ENCODE data around the gene DIRAS2. TPM values are rescaled to one million over a fixed set of nuclear protein-coding genes. Genes with fewer than 3 reads are reported as not detected.

DIRAS2 gene
- total RNA-seq, 6 experiments from 2014 or later, result not detected

DNA sequence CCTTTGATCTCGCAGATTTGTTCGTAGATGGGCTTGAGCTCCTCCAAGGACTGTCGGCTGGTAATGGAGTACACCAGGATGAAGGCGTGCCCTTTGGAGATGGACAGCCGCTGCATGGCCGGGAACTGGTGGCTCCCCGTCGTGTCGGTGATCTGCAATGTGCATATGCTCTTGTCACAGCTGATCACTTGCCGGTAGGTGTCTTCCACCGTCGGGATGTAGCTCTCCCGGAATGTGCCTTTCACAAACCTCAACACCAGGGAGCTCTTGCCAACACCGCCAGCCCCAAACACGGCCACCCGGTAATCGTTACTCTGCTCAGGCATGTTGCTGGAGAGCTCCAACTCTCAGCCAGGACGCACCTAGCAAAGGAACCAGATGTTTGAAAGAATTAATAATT is 29.1 kb downstream of the DIRAS2 start:
- no peak overlapping the region for H3K27ac Mint-ChIP-seq
- H3K36me3 Mint-ChIP-seq (ENCODE audit: low read depth), result no peaks in the 10 kb centered on the region
- H3K4me3 Mint-ChIP-seq, result no peak overlapping the region
- peaks cover 1% of the 10 kb centered on the region for H3K27me3 Mint-ChIP-seq (ENCODE audit: insufficient read depth)
- no peak for DNase-seq
- TF ChIP-seq, protein P1, sequence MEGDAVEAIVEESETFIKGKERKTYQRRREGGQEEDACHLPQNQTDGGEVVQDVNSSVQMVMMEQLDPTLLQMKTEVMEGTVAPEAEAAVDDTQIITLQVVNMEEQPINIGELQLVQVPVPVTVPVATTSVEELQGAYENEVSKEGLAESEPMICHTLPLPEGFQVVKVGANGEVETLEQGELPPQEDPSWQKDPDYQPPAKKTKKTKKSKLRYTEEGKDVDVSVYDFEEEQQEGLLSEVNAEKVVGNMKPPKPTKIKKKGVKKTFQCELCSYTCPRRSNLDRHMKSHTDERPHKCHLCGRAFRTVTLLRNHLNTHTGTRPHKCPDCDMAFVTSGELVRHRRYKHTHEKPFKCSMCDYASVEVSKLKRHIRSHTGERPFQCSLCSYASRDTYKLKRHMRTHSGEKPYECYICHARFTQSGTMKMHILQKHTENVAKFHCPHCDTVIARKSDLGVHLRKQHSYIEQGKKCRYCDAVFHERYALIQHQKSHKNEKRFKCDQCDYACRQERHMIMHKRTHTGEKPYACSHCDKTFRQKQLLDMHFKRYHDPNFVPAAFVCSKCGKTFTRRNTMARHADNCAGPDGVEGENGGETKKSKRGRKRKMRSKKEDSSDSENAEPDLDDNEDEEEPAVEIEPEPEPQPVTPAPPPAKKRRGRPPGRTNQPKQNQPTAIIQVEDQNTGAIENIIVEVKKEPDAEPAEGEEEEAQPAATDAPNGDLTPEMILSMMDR (IDR thresholded peaks at IDR 0.05), result no peak
- peaks cover 41% of the 10 kb centered on the region for H3K9me3 Mint-ChIP-seq
- H3K4me1 Mint-ChIP-seq (ENCODE audit: low read depth), result no peaks in the 10 kb centered on the region

DNA sequence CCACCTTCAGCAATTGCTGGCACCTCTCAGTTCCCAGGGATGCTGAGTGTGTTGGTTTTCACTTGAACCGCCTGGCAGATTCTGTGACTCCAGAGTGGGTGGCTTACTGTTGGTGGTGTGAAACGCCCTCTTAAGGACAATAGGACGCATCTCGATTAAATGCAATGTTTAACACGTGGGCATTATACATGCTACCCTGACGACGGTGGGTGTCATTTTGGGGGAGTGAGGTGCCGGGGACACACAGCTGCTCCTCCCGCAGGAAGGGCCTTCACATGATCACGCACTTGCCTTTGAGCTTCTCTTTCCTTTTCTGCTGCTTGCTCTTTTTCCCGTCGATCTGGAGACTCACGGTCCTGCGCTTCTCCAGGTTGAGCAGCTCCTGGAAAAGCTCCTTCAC is 29.7 kb downstream of the DIRAS2 start:
- Mint-ChIP-seq H3K27me3 (ENCODE audit: insufficient read depth) (peaks cover 1% of the 10 kb centered on the region), H3K27ac (no peak overlapping the region), H3K4me3 (no peak overlapping the region), H3K9me3 (peaks cover 43% of the 10 kb centered on the region), H3K4me1 (ENCODE audit: low read depth) (no peaks in the 10 kb centered on the region), H3K36me3 (ENCODE audit: low read depth) (no peaks in the 10 kb centered on the region)
- TF ChIP-seq, protein P1 (IDR thresholded peaks at IDR 0.05), result no peak
- DNase-seq, result no peak

DNA sequence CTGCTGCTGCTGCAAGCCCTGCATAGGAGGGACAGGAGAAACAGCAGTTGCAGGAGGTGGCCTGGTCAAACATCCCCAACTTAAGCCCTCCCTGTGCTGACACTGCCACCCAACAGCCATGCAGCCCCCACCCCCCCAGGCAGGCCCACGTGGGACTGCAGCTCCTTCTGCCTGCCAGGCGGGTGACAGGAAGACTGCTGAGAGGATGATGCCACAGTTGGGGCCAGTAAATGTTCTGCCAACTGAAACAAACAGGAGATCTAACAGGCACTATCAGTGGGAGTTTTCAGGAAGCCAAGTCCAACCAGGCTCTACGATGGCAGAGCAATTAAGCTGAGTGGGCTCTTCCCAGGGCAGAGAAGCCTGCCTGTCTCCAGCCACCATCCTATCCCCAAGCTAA is 31.1 kb downstream of the DIRAS2 start:
- Mint-ChIP-seq H3K27ac (no peak overlapping the region), H3K27me3 (ENCODE audit: insufficient read depth) (peaks cover 1% of the 10 kb centered on the region), H3K4me1 (ENCODE audit: low read depth) (no peaks in the 10 kb centered on the region), H3K9me3 (peaks cover 43% of the 10 kb centered on the region), H3K4me3 (no peak overlapping the region), H3K36me3 (ENCODE audit: low read depth) (no peaks in the 10 kb centered on the region)
- DNase-seq, result no peak
- TF ChIP-seq, protein P1 (IDR thresholded peaks at IDR 0.05), result no peak

DNA sequence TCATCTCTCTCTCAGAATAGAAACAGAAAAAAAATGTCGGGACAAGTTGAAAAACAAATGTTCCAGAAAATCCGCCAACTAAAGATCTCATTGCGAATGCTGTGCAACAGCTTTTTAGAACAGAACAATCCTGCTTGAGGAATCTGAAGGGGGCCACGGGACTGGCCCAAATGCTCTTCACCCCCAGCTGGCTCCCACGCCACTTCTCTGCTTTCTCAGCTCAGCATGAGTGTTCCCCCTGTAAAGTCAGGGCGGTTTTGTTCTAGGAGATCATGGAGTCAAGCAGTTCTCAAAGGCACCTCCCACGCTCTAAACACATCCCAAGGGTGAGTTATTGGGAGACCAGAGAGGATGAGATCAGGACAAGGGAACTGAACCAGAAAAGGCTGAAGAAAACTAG is 31.5 kb downstream of the DIRAS2 start:
- Mint-ChIP-seq H3K27me3 (ENCODE audit: insufficient read depth) (peaks cover 1% of the 10 kb centered on the region), H3K4me1 (ENCODE audit: low read depth) (no peaks in the 10 kb centered on the region), H3K27ac (no peak overlapping the region), H3K36me3 (ENCODE audit: low read depth) (no peaks in the 10 kb centered on the region), H3K9me3 (peaks cover 44% of the 10 kb centered on the region), H3K4me3 (no peak overlapping the region)
- TF ChIP-seq, protein P1 (IDR thresholded peaks at IDR 0.05), result no peak
- no peak for DNase-seq

DNA sequence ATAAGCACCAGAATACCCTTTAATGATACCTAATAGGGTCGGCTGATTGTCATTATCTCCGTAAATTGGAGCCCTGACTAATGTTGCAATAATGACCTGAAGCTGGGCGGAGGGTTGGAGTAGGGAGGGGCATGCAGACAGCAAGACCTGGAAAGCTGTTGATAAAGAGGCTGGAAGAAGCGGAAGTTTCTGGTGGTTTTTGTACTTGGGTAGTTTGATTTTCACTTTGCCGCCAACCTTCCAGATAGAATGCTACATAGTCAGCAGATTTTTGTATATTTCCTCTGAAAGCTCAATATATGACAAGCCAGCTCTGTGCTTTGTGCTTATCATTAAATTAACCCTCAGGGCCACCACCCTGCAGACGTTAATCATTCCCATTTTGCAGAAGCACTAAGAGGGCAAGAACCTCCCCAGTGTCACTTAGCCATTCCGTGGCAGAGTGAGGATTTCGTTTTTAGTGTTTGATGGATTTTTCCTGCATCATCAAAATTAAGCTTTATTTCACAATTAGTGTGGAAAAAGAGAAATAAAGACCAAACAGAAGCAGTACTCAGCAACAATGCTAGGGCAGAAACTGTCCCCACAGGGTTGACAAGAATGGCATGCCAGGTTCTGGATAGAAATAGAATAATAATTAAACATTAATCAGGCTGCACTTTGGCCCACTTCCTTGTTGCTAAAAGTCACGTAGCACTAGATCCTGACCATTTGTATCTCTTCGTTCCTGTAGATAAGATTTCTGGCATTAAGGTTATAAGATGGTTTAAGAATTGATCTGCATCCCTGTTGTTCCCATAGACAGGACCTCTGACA is 34.7 kb downstream of the DIRAS2 start:
- Mint-ChIP-seq H3K36me3 (ENCODE audit: low read depth) (no peaks in the 10 kb centered on the region), H3K4me3 (no peak overlapping the region), H3K9me3 (peaks cover 66% of the 10 kb centered on the region), H3K27me3 (ENCODE audit: insufficient read depth) (peaks cover 1% of the 10 kb centered on the region; the same call in 1 of the 2 replicates), H3K27ac (no peak overlapping the region), H3K4me1 (ENCODE audit: low read depth) (no peaks in the 10 kb centered on the region)
- no peak for DNase-seq
- TF ChIP-seq, protein P1 (IDR thresholded peaks at IDR 0.05), result no peak

All from HFFc6 (cell line).